OCI-LY7 (cell line): Measurements from ENCODE around the gene BORA. TPM values are rescaled to one million over a fixed set of nuclear protein-coding genes. Genes with fewer than 3 reads are reported as not detected.

Experiments used
- BruUV-seq: library from RNA; stranded (reverse); fragments of 400-500 nt; replicated peaks from 2 replicates; lab custom pipeline; 2021; lab: Mats Ljungman, UMichigan
- CTCF ChIA-PET: fragments of 300-600 bp; sonication (Branson Sonifier 250); formaldehyde crosslinking; loops from one replicate; lab custom pipeline; 2022; ENCODE audit warnings: antibody characterized with exemption; ENCODE audit not compliant: unreplicated experiment; lab: Charles Lee
- POLR2A ChIA-PET: fragments of 300-600 bp; sonication (Branson Sonifier 250); formaldehyde crosslinking; loops from one replicate; lab custom pipeline; 2022; ENCODE audit warnings: antibody characterized with exemption; lab: Charles Lee
- DNase-seq: peaks from one replicate; pipeline ENCODE4 v3.0.0-alpha.2; 2015; ENCODE audit warnings: low spot score
- H2AFZ ChIP-seq: fragments of 200-600 bp; sonication (generic), shearing (Covaris generic); 2 replicates; pipeline ENCODE4 v1.6.1; 2014; ENCODE audit warnings: mild to moderate bottlenecking, antibody characterized with exemption, low read length, moderate library complexity
- H3K27ac ChIP-seq: fragments of 200-600 bp; sonication (generic); 2 replicates; pipeline ENCODE4 v1.5.1; 2014; ENCODE audit warnings: mixed run types, low read depth, mild to moderate bottlenecking, moderate library complexity, low read length, inconsistent platforms; ENCODE audit not compliant: poor library complexity, severe bottlenecking
- H3K36me3 ChIP-seq: fragments of 200-600 bp; sonication (generic); 2 replicates; pipeline ENCODE4 v1.6.1; 2014; ENCODE audit warnings: mild to moderate bottlenecking, antibody characterized with exemption, low read length, moderate library complexity, mixed read lengths; ENCODE audit not compliant: insufficient read depth
- H3K4me1 ChIP-seq: fragments of 200-600 bp; sonication (generic); 2 replicates; pipeline ENCODE4 v1.5.1; 2014; ENCODE audit warnings: mild to moderate bottlenecking, low read length; ENCODE audit not compliant: insufficient read depth, poor library complexity, severe bottlenecking
- H3K4me2 ChIP-seq: fragments of 200-600 bp; sonication (generic); 2 replicates; pipeline ENCODE4 v1.6.1; 2014; ENCODE audit warnings: mild to moderate bottlenecking, low read length
- H3K4me3 ChIP-seq: fragments of 200-600 bp; sonication (generic); 2 replicates; pipeline ENCODE4 v1.5.1; 2014; ENCODE audit warnings: mild to moderate bottlenecking, low read depth, low read length; ENCODE audit not compliant: poor library complexity, severe bottlenecking
- H3K79me2 ChIP-seq: fragments of 200-600 bp; sonication (generic); 2 replicates; pipeline ENCODE4 v1.6.1; 2016; ENCODE audit warnings: low read depth, mild to moderate bottlenecking, low read length, moderate library complexity, mixed read lengths; ENCODE audit not compliant: insufficient read depth
- H3K9me2 ChIP-seq: fragments of 200-600 bp; sonication (generic); 2 replicates; pipeline ENCODE4 v1.6.1; 2016; ENCODE audit warnings: mild to moderate bottlenecking, low read length, mixed read lengths; ENCODE audit not compliant: insufficient read depth
- H3K9me3 ChIP-seq: fragments of 200-600 bp; sonication (generic); 2 replicates; pipeline ENCODE4 v1.6.1; 2014; ENCODE audit warnings: mild to moderate bottlenecking, mixed run types, low read length, mixed read lengths
- H4K20me1 ChIP-seq: fragments of 200-600 bp; sonication (generic); 2 replicates; pipeline ENCODE4 v1.6.1; 2014; ENCODE audit warnings: mild to moderate bottlenecking, antibody characterized with exemption, low read length, moderate library complexity, mixed read lengths; ENCODE audit not compliant: insufficient read depth
- EZH2phosphoT487 ChIP-seq: fragments of 200-600 bp; sonication (generic); IDR thresholded peaks from 2 replicates; pipeline ENCODE4 v1.6.1; 2018; ENCODE audit warnings: low read depth, borderline replicate concordance, mild to moderate bottlenecking, mixed run types, antibody characterized with exemption, low read length, moderate library complexity, mixed read lengths
- intact Hi-C: fragments of 100-400 bp; cut with micrococcal nuclease; formaldehyde crosslinking; loops from one replicate; pipeline ENCODE4 v1.10.0; 2022; ENCODE audit not compliant: unreplicated experiment
- total RNA-seq, 2 experiments: library from RNA; depleted of rRNA in 1 of 2; stranded (reverse); fragments of >200 nt in 1 of 2; shearing (Covaris generic) in 1 of 2; gene quantifications; 2 replicates each; pipeline ENCODE4 v1.2.3, GENCODE V29; 2014 to 2022
- TF ChIP-seq, protein P1 (sequence below): fragments of 200-600 bp; sonication (generic); conservative IDR thresholded peaks from 2 replicates; pipeline ENCODE4 v1.5.1; 2014; ENCODE audit warnings: mild to moderate bottlenecking, antibody characterized with exemption, low read length, moderate library complexity, mixed read lengths

The BORA gene
- total RNA-seq, 2 experiments from 2014 or later: 28.6 to 30.5 TPM

DNA sequence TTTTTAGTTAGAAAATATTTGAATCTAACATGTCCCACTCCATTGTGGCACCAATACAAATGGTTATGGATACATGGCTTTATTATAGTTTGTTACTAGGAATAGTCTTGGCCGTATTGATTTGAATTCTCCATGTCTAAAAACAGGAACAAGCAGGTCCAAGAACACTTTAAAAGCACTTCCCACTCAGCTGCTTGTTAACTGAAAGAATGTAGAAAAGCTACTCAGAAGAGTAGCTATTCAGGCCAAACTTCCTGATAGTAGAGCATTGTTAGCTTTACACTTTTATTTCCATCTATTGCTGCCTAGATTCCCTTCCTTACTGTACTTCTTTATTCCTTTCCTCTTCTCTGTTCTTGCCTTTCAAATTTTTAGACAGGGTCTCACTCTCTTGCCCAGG, 61.1 kb downstream of the BORA start:
- peaks cover 19% of the 10 kb centered on the region for H3K4me1 ChIP-seq
- no peak overlapping the region for H3K4me2 ChIP-seq
- H2AFZ ChIP-seq: no peak overlapping the region
- no peak overlapping the region for H3K4me3 ChIP-seq
- ChIA-PET CTCF (no interaction called here), POLR2A (interaction anchor here (0.7 to 1.2 kb wide), 4 partner anchors 9 to 60 kb away, joined by 3 to 4 read pairs (median 3); no protein-coding TSS in a partner anchor)
- TF ChIP-seq EZH2phosphoT487: no peak
- TF ChIP-seq, protein P1, sequence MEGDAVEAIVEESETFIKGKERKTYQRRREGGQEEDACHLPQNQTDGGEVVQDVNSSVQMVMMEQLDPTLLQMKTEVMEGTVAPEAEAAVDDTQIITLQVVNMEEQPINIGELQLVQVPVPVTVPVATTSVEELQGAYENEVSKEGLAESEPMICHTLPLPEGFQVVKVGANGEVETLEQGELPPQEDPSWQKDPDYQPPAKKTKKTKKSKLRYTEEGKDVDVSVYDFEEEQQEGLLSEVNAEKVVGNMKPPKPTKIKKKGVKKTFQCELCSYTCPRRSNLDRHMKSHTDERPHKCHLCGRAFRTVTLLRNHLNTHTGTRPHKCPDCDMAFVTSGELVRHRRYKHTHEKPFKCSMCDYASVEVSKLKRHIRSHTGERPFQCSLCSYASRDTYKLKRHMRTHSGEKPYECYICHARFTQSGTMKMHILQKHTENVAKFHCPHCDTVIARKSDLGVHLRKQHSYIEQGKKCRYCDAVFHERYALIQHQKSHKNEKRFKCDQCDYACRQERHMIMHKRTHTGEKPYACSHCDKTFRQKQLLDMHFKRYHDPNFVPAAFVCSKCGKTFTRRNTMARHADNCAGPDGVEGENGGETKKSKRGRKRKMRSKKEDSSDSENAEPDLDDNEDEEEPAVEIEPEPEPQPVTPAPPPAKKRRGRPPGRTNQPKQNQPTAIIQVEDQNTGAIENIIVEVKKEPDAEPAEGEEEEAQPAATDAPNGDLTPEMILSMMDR: no peak
- H4K20me1 ChIP-seq: no peaks in the 10 kb centered on the region
- H3K9me2 ChIP-seq: no peaks in the 10 kb centered on the region
- no peak for DNase-seq
- peaks cover 78% of the 10 kb centered on the region for H3K36me3 ChIP-seq
- no peak overlapping the region for H3K27ac ChIP-seq
- peaks cover 7% of the 10 kb centered on the region; the same call in 1 of the 2 replicates for H3K9me3 ChIP-seq
- intact Hi-C loops: no loop called here
- no TSS peak for BruUV-seq
- peaks cover 58% of the 10 kb centered on the region for H3K79me2 ChIP-seq

- no peak for DNase-seq
- intact Hi-C loops: no loop called here
- H3K4me2 ChIP-seq: no peak overlapping the region
- peaks cover 84% of the 10 kb centered on the region for H3K36me3 ChIP-seq
- POLR2A ChIA-PET: interaction anchor here (0.6 to 0.8 kb wide), 3 partner anchors 27 to 233 kb away, joined by 3 to 7 read pairs (median 5); no protein-coding TSS in a partner anchor
- no peak overlapping the region for H3K27ac ChIP-seq
- H3K9me3 ChIP-seq: peaks cover 12% of the 10 kb centered on the region; the same call in 1 of the 2 replicates
- no TSS peak for BruUV-seq
- no peak overlapping the region for H3K4me3 ChIP-seq
- no peak for TF ChIP-seq EZH2phosphoT487
- TF ChIP-seq, protein P1: no peak
- H4K20me1 ChIP-seq: no peaks in the 10 kb centered on the region
- no peak overlapping the region for H2AFZ ChIP-seq
- H3K79me2 ChIP-seq: peaks cover 20% of the 10 kb centered on the region
- H3K9me2 ChIP-seq: no peaks in the 10 kb centered on the region
- H3K4me1 ChIP-seq: no peaks in the 10 kb centered on the region
- CTCF ChIA-PET: interaction anchor here (1.0 kb wide), 1 partner anchor 64 kb away, joined by 3 read pairs; no protein-coding TSS in a partner anchor
Observed at GRCh38 chr13:72792640-72793039, 64.9 kb downstream of the BORA start.

GRCh38 chr13:72798817-72799216, 71.1 kb downstream of the BORA start:
- Histone ChIP-seq H3K4me3 (no peak overlapping the region), H3K4me2 (no peak overlapping the region), H4K20me1 (no peaks in the 10 kb centered on the region), H2AFZ (no peak overlapping the region), H3K36me3 (peaks cover 82% of the 10 kb centered on the region), H3K27ac (no peak overlapping the region), H3K9me2 (no peaks in the 10 kb centered on the region), H3K79me2 (no peaks in the 10 kb centered on the region), H3K4me1 (no peaks in the 10 kb centered on the region), H3K9me3 (peaks cover 5% of the 10 kb centered on the region; the same call in 1 of the 2 replicates)
- intact Hi-C loops: no loop called here
- no peak for DNase-seq
- TF ChIP-seq EZH2phosphoT487: no peak
- TF ChIP-seq, protein P1: no peak
- ChIA-PET CTCF (no interaction called here), POLR2A (interaction anchor here (0.6 to 1.1 kb wide), 3 partner anchors 13 to 377 kb away, joined by 3 to 6 read pairs (median 4); no protein-coding TSS in a partner anchor)
- BruUV-seq: no TSS peak
